ENCODE results near the gene WRAP73.

- TF ChIP-seq EZH2phosphoT487 (IDR thresholded peaks at IDR 0.05; ENCODE audit: low read depth, severe bottlenecking, unreplicated experiment) = no peak
- TF ChIP-seq CTCF (IDR thresholded peaks at IDR 0.05; ENCODE audit: poor library complexity) = no peak
Observed at GRCh38 chr1:3618531-3618880, 31.4 kb downstream of the WRAP73 start.
